Duodenal mucosa (tissue), 2 donors: ENCODE data around the gene BOLA3.
"Not testable (repeated sequence)": the region's sequence is repeated elsewhere in the genome, so short reads cannot be mapped to it uniquely, and the experiment has no call there.

Source experiments
- H3K27ac ChIP-seq: one replicate; pipeline ENCODE4 v1.7.0; 2013; ENCODE audit warnings: low read depth, low read length
- H3K27me3 ChIP-seq, 2 donors: one replicate each; pipeline ENCODE4 v1.7.0; 2013; ENCODE audit warnings: low read length in 2 of 2, control low read depth in 1 of 2; ENCODE audit not compliant: insufficient read depth in 2 of 2, control insufficient read depth in 1 of 2
- H3K36me3 ChIP-seq, 2 donors: one replicate each; pipeline ENCODE4 v1.7.0; 2013; ENCODE audit warnings: low read length in 2 of 2, control low read depth in 1 of 2; ENCODE audit not compliant: insufficient read depth in 2 of 2, control insufficient read depth in 1 of 2
- H3K4me1 ChIP-seq, 2 donors: one replicate each; pipeline ENCODE4 v1.7.0; 2013; ENCODE audit warnings: low read length in 2 of 2, control low read depth in 1 of 2; ENCODE audit not compliant: insufficient read depth in 2 of 2, control insufficient read depth in 1 of 2
- H3K4me3 ChIP-seq, 2 donors: one replicate each; pipeline ENCODE4 v1.7.0; 2013; ENCODE audit warnings: low read length in 2 of 2, low read depth in 1 of 2
- H3K9ac ChIP-seq, 2 donors: one replicate each; pipeline ENCODE4 v1.7.0; 2013; ENCODE audit warnings: low read length in 2 of 2, low read depth in 1 of 2
- H3K9me3 ChIP-seq, 2 donors: one replicate each; pipeline ENCODE4 v1.7.0; 2013; ENCODE audit warnings: low read length in 2 of 2, control low read depth in 1 of 2; ENCODE audit not compliant: control insufficient read depth in 1 of 2

Gene BOLA3

GRCh38 chr2:74095632-74096031, 52.1 kb downstream of the BOLA3 start:
- no peaks in the 10 kb centered on the region for H3K27me3 ChIP-seq
- no peak overlapping the region for H3K27ac ChIP-seq
- no peak overlapping the region for H3K9ac ChIP-seq
- no peaks in the 10 kb centered on the region for H3K4me1 ChIP-seq
- H3K9me3 ChIP-seq: no peaks in the 10 kb centered on the region
- H3K4me3 ChIP-seq: no peak overlapping the region
- H3K36me3 ChIP-seq: peaks cover 40 to 75% of the 10 kb centered on the region in 2 donors

GRCh38 chr2:74094291-74094690, 53.4 kb downstream of the BOLA3 start:
- Histone ChIP-seq H3K4me3 (no peak overlapping the region), H3K27ac (no peak overlapping the region), H3K9ac (no peak overlapping the region), H3K9me3 (no peaks in the 10 kb centered on the region), H3K4me1 (no peaks in the 10 kb centered on the region), H3K36me3 (peaks cover 42 to 75% of the 10 kb centered on the region in 2 donors), H3K27me3 (no peaks in the 10 kb centered on the region)

- Histone ChIP-seq H3K9me3 (no peaks in the 10 kb centered on the region), H3K4me1 (no peaks in the 10 kb centered on the region), H3K9ac (no peak overlapping the region), H3K36me3 (peaks cover 37 to 75% of the 10 kb centered on the region in 2 donors), H3K27me3 (no peaks in the 10 kb centered on the region), H3K27ac (no peak overlapping the region), H3K4me3 (no peak overlapping the region)
Measured at GRCh38 chr2:74093840-74094239, 53.9 kb downstream of the BOLA3 start.

GRCh38 chr2:74093426-74093825, 54.3 kb downstream of the BOLA3 start:
- H3K9ac ChIP-seq: no peak overlapping the region

GRCh38 chr2:74092275-74092674, 55.4 kb downstream of the BOLA3 start:
- H3K4me3 ChIP-seq: no peak overlapping the region
- no peak overlapping the region for H3K27ac ChIP-seq
- H3K27me3 ChIP-seq: no peaks in the 10 kb centered on the region
- no peak overlapping the region for H3K9ac ChIP-seq
- no peaks in the 10 kb centered on the region for H3K9me3 ChIP-seq
- no peaks in the 10 kb centered on the region for H3K4me1 ChIP-seq
- peaks cover 38 to 84% of the 10 kb centered on the region in 2 donors for H3K36me3 ChIP-seq

More at GRCh38 chr2:74093426-74093825, 54.3 kb downstream of the BOLA3 start:
- Histone ChIP-seq H3K4me3 (no peak overlapping the region), H3K36me3 (peaks cover 35 to 76% of the 10 kb centered on the region in 2 donors), H3K27me3 (no peaks in the 10 kb centered on the region), H3K27ac (no peak overlapping the region), H3K9me3 (no peaks in the 10 kb centered on the region), H3K4me1 (no peaks in the 10 kb centered on the region)

GRCh38 chr2:74091391-74091790, 56.3 kb downstream of the BOLA3 start:
- no peaks in the 10 kb centered on the region for H3K4me1 ChIP-seq
- H3K27me3 ChIP-seq: no peaks in the 10 kb centered on the region
- H3K9me3 ChIP-seq: no peaks in the 10 kb centered on the region
- H3K27ac ChIP-seq: no peak overlapping the region
- no peak overlapping the region for H3K9ac ChIP-seq
- no peak overlapping the region for H3K4me3 ChIP-seq
- peaks cover 38 to 89% of the 10 kb centered on the region in 2 donors for H3K36me3 ChIP-seq

GRCh38 chr2:74089816-74090745, 57.6 kb downstream of the BOLA3 start:
- Histone ChIP-seq H3K9me3 (no peaks in the 10 kb centered on the region), H3K27ac (no peak overlapping the region), H3K27me3 (no peaks in the 10 kb centered on the region), H3K36me3 (peaks cover 38 to 90% of the 10 kb centered on the region in 2 donors), H3K4me1 (no peaks in the 10 kb centered on the region), H3K9ac (no peak overlapping the region), H3K4me3 (no peak overlapping the region)

- not testable (repeated sequence) for H3K27me3 ChIP-seq, H3K9me3 ChIP-seq, H3K9ac ChIP-seq, H3K4me1 ChIP-seq, H3K27ac ChIP-seq, H3K4me3 ChIP-seq
- peaks cover 31 to 83% of the 10 kb centered on the region in 2 donors for H3K36me3 ChIP-seq
Measured at GRCh38 chr2:74088676-74089075, 59.0 kb downstream of the BOLA3 start.

GRCh38 chr2:74087696-74088095, 60.0 kb downstream of the BOLA3 start:
- peaks cover 27 to 83% of the 10 kb centered on the region in 2 donors for H3K36me3 ChIP-seq
- no peaks in the 10 kb centered on the region for H3K9me3 ChIP-seq

GRCh38 chr2:74086021-74086420, 61.7 kb downstream of the BOLA3 start:
- Histone ChIP-seq H3K36me3 (peaks cover 19 to 81% of the 10 kb centered on the region in 2 donors), H3K9me3 (no peaks in the 10 kb centered on the region), H3K9ac (no peak overlapping the region), H3K4me1 (no peaks in the 10 kb centered on the region), H3K4me3 (no peak overlapping the region), H3K27ac (no peak overlapping the region), H3K27me3 (no peaks in the 10 kb centered on the region)

More at GRCh38 chr2:74087696-74088095, 60.0 kb downstream of the BOLA3 start:
- H3K9ac ChIP-seq: no peak overlapping the region
- H3K27ac ChIP-seq: no peak overlapping the region
- no peaks in the 10 kb centered on the region for H3K27me3 ChIP-seq
- H3K4me1 ChIP-seq: no peaks in the 10 kb centered on the region
- no peak overlapping the region for H3K4me3 ChIP-seq
